OCI-LY3 (cell line): ENCODE measurements around the gene ABCG8.

Experiments
- CTCF ChIP-seq: fragments of 200-600, 300-600 bp; sonication (generic); IDR thresholded peaks from 2 replicates; pipeline ENCODE4 v1.5.1; 2014; ENCODE audit warnings: antibody characterized with exemption, low read length, low read depth
- EZH2phosphoT487 ChIP-seq: fragments of 200-600 bp; shearing (Covaris generic); IDR thresholded peaks from 2 replicates; pipeline ENCODE4 v1.6.1; 2018; ENCODE audit warnings: antibody characterized with exemption, mixed run types, low read depth

- TF ChIP-seq CTCF (no peak), EZH2phosphoT487 (no peak)
Observed at GRCh38 chr2:43841949-43842865, 3.4 kb downstream of the ABCG8 start.
